Measurements from ENCODE around the gene DCDC2.
"Not testable (repeated sequence)": the region's sequence is repeated elsewhere in the genome, so short reads cannot be mapped to it uniquely, and the experiment has no call there.

The DCDC2 gene

DNA sequence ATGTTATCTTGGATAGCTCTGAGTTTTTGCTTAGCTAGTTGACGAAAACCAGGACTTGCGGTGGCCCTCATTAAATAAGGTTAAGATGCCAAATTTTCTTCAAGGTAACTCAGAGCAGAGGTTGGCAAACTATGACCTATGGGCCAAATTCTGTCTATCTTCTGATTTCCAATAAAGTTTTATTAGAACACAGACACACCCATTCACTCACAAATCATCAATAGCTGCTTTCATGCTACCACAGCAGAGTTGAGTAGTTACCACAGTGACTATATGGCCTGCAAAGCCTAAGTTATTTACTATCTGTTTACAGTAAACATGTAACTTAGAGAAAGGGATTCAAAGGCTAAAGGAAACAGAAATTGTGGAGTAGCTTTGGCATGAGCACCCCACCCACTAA lies 23.6 kb downstream of the DCDC2 start:
- no peak for DNase-seq
- intact Hi-C loops (cut with DNase I), result no loop called here

DNA sequence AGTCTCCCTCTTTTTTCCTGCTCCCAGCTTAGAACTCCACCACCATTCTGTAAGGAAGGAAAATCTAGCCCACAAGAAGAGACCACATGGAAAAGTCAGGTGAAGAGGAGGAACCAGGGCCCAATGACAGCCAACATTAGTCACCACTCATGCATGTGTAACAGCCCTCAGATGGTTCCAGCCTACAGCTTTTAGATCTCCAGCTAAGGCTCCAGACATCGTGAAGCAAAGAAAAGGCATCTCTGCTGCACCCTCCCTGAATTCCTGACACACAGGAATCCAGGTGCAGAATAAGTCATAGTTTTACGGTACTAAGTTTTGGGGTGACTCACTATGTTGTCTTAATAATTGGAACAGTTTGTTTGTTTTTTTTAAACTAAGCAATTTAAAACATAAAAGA lies 25.5 kb downstream of the DCDC2 start:
- DNase-seq, result peak in 1 of 42 donors; percentile 14
- intact Hi-C loops (cut with DNase I), result no loop called here

DNA sequence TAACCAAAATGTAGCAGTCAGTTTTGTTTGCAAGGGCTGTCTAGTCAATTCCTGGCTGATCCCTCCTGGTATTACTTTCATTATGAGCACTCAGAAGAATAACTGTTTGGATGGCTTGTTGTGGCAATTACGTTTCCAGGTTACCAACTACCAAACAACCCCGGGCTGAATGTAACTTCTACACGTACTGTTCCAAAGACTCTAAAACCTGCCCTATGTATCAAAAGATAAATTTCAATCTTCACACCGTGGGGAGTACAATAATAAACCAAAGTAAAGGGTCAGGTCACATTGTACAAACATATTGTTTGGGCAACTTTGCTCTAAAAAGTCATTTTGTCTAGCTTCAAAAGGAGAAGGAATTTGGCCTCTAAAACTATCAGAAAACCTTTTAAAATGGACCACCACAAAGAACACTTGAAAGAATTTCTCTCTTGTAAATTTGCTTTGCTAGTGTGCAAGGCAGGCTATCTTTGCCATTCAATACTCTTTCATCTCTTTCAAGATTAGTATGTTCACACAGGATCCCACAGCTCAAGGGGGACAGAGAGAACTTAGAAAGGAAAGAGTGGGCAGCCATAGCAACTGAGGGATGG lies 27.6 kb downstream of the DCDC2 start:
- intact Hi-C loops (cut with DNase I), result no loop called here
- DNase-seq, result no peak

DNA sequence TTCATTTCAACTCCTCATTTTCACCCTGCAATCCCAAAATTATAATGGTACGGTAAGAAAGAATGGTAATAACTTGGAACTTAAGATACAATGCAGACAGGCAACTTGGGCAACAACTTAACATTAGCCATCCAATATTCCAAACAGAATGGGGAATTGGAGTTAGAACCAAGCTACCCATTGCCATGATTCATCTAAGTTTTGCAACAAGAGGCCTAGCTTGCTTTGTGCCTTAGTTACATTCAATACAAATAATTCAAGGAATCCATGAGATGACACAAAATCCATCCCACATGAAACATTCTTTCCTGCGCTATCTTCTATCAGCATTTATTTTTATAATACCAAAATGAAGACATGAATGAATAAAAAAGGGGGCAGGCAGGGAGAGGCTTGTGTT lies 28.4 kb downstream of the DCDC2 start:
- no peak for DNase-seq
- intact Hi-C loops (cut with DNase I), result no loop called here

DNA sequence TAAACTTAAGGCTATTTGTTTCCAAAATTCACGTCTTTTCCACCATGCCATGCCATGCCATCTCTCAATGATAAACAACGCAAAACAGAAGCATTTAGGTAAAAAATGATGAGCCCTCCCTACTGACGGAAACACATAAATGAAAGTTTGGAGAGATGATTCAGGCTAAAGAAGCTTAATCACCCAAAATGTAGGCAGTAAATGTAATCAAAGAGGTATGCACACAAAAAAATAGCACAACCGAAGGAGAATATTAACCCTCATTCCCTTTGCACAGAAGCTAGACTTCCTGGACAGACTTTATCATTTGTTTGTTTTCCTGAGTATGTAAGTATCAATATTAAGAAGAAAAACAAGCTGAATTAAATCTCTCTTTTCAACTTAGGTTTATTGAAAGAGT lies 28.8 kb downstream of the DCDC2 start:
- DNase-seq, result no peak
- intact Hi-C loops (cut with DNase I), result no loop called here

DNA sequence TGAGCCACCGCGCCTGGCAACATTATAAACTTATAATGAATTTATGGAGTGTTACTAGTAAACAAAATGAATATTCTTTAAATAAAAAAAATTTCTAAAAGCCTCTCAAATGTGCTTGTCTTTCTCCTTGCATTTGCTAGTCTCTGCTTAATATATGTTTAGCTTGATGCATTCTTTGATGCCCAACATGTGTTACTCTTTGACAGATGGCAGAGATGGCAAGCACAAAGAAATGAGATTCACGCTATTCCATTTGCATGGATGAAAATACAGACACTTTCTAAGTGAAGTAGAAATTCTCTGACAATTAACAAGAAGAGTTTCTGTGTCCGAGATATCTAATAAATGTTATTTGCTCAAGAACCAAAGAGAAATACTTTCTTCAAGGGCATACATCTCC lies 30.1 kb downstream of the DCDC2 start:
- no peak for DNase-seq
- intact Hi-C loops (cut with DNase I), result no loop called here

DNA sequence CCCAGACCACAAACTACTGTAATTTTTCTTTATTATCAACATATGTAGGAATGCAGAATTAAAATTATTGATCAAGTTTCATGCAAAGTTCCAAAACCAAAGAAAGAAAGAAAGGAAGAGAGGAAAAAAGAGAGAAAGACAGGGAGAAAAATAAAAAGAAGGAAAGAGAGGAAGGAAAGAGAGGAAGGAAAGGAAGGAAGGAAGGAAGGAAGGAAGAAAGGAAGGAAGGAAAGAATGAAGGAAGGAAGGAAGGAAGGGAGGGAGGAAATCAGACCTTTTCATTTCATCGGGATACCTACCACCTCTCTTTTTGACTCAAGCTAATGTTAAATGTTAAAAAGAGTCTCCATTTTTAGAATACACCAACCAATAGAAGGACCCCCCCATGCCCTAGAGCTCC lies 31.9 kb downstream of the DCDC2 start:
- DNase-seq, result no peak
- intact Hi-C loops (cut with DNase I), result no loop called here

DNA sequence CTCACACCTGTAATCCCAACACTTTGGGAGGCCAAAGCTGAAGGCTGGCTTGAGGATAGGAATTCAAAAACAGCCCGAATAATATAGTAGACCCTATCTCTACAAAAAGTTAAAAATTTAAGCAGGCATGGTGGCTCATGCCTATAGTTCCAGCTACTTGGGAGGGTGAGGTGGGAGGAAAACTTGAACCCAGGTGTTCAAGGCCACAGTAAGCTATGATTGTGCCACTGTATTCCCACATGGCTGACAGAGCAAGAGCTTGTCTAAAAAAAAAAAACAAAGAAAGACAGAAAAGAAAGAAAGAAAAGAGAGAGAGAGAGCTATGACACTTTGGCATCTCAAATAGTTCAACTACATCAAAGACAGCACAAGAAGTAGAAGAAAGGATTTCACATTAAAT lies 33.2 kb downstream of the DCDC2 start:
- DNase-seq, result no peak
- intact Hi-C loops (cut with DNase I), result no loop called here

DNA sequence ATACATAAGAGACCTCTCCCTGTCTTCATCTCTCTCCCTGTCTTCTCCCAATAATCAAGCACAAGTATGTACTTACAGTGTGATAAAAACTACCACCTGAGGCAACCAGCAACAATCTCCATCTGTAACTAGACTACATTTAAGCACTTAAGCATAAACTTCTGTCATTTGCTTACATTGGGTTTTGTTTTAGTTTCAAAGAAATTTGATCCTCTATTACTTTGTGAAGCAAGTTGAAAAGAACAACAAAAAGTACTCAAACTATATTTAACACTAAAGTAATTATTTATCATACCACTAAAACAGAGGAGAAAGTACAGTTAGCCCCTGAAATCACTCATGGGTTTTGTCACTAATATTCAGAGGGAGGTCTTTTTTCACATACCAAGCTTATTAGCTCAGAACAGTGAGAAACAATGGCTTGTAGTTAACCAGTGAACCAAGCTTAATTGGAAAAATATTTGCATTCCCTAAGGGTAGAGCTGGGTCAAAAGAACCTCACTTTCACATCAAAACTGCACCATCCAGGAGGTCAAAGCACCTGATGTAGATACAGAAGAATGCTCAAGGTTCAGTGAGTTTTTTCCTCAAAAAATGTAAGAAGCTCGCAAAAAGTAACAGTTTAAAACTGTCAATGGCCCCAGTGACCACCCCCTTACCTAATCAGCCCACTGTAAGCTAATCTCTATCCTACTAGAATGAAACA lies 34.1 kb downstream of the DCDC2 start:
- intact Hi-C loops (cut with DNase I), result no loop called here

DNA sequence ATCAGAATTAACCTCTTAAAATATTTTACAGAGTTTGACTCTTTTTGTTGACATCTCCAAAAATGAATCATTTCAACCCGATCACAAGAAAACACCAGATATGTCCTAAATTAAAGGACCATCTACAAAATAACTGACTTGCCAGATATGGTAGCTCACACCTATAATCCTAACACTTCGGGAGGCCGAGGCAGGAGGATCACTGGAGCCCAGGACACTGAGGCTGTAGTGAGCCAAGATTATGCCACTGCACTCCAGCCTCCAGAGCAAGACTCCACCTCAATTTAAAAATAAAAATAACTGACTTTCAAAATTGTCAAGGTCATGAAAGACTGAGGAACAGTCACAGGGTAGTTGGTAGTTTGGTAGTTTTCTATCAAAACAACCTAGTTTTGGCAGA lies 34.9 kb downstream of the DCDC2 start:
- DNase-seq, result no peak
- intact Hi-C loops (cut with DNase I), result no loop called here

More for the DNA sequence above, 34.1 kb downstream of the DCDC2 start:
- DNase-seq, result no peak

DNA sequence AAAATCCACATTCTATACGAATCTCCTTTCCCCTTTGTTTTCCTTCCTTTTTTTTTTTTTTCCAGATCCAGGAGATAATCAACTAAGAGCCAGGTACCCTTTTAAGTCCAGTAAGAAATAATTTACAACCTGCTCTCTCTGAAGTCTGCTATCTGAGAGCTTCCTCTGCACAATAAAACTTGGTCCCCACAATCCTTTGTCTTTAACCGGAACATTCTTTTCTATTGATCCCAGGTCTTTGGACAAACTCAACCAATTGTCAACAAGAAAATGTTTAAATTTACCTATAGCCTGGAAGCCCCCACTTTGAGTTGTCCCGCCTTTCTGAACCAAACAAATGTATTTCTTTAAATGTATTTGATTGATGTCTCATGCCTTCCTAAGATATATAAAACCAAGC lies 35.4 kb downstream of the DCDC2 start:
- DNase-seq; intact Hi-C loops (cut with DNase I): not testable (repeated sequence)

DNA sequence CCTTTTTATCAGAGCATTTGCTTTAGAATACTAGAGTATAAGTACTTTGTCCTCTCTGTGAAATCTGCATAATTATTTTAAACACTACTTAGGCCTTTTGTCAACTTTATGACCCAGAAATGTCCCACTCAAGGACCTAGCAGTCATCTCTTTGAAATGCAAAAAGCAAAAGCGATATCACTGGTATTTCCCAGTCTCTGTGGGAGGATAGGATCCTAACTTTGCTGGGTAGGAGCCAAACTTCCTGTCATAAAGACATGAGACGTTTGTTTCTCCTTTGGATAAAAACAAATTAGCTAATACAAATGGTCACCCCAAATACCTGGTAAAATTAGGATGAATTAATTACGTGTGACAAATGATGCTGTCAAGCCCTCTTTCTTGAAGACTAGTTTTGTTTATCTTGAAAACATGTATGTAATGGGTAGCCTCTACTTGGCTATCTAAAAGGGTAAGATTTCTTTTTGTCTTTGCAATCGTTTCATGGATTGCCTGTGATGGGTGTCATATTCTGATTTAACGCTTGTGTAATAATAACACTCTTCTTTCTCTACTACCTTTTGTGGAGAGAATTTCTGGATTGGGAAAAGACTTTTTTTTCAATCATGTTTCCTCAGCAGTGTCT lies 36.2 kb downstream of the DCDC2 start:
- DNase-seq, result no peak
- intact Hi-C loops (cut with DNase I), result no loop called here

DNA sequence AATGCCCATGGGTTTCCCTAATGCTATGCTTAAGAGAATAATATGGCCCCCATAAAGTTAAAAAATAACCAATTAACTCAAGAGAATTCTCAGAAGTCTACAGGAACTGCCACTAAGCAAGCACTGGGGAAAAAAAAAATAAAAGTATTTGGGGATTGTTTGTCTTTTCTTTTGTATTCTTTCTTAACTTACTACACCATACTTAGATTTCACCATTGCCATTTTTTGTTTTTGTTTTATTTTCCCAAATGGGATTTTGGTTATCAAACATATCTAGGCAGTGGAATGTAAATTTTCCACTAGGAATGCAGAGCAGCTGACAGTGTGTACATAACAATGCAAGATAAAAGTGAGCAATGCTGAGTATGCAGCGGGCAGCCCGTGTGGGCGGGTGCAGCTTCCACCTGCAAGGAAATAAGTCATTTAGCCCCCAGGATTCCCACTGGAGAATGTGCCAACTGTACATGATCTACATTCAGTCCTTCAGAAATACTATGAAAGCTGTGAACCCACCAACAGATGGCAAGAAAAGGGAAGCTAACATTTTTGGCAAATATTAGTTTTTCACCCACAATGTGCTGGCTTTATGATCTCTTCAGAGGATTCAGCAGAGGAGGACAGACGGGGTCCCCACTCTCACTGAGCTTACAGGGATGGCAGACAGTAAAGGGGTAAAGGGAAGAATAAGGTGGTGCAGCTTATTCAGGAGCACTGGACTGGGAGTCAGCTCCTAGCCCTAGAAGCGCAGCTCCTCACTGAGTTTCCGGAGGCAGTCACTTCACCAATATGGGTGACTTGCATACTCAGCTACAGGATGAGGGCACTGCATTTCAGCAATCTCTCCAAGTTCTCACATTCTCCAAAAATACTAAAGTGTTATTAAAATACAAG lies 44.4 kb downstream of the DCDC2 start:
- no peak for DNase-seq
- intact Hi-C loops (cut with DNase I), result no loop called here

DNA sequence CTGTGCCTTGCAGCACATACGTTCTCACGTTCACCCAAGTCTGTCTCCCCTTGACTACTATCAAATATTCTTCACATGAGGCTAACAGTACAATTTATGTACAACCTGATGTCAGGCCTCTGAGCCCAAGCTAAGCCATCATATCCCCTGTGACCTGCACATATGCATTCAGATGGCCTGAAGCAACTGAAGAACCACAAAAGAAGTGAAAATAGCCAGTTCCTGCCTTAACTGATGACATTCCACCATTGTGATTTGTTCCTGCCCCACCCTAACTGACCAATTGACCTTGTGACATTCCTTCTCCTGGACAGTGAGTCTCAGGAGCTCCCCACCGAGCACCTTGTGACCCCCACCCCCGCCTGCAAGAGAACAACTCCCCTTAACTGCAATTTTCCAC lies 46.1 kb downstream of the DCDC2 start:
- DNase-seq; intact Hi-C loops (cut with DNase I): not testable (repeated sequence)

DNA sequence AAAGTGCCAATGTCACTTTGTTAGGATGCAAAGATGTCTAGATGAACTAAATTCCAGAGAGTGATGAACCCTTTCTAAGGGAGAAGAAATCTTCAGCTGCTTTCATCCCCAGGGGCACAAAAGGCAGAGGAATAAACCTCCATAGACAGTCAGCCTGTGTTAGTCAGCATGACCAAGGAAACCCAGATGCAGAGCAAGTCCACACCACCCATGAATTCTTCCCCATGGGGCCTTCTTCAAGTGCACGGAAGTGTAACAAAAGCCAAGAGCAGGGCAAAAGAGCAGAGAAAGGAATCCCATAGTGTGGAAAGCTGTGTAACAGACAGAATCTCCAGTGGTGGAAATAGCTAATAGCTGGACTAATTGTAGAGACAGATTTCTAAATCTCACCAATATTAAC lies 50.0 kb downstream of the DCDC2 start:
- intact Hi-C loops (cut with DNase I), result no loop called here
- DNase-seq, result no peak

DNA sequence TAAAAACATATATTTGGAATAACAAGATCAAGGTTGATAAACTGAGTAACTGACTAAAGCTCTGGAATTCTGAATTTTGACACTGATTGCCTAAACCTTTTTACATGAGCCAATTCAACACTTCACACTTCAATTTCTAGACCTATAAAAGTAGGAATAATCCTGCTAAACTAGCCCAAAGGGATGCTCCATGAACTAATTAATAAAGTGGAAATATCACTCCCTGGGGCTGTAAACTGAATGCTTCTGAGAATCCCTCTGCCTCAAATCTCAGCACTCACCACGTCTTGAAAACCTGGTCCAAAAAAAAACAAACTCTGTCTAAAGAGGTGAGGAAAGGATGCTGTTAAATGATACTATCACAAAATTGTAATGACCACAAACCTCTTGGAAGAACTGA lies 50.9 kb downstream of the DCDC2 start:
- DNase-seq, result no peak
- intact Hi-C loops (cut with DNase I), result no loop called here

DNA sequence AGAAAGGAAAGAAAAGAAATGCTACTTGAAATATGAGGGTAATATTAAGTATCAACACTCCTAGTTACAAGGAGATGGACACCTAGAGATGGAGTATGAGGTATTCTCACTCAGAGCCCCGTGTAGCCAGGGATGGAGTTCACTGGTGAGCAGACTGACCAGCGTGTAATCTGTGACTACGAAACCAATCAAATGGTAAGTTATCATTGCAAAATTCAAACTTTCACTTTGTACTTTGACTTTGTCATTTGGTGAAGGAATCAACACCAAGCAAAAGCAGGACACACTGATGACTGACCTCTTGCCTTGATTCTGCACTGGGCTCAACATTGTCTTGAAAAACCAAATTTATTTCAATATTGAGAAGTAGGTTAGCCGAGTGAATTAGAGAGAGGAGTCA lies 51.8 kb downstream of the DCDC2 start:
- DNase-seq, result no peak
- intact Hi-C loops (cut with DNase I), result no loop called here

DNA sequence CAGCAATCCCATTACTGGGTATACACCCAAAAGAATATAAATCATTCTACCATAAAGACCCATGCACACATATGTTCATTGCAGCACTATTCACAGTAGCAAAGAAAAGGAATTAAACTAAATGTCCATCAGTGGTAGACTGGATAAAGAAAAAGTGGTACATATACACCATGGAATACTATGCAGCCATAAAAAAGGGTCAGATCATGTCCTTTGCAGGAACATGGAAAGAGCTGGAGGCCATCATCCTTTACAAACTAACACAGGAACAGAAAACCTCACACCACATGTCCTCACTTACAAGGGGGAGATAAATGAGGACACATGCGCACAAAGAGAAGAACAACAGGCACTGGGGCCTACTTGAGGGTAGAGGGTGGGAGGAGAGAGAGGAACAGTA lies 60.9 kb downstream of the DCDC2 start:
- no peak for DNase-seq
- intact Hi-C loops (cut with DNase I), result no loop called here

DNA sequence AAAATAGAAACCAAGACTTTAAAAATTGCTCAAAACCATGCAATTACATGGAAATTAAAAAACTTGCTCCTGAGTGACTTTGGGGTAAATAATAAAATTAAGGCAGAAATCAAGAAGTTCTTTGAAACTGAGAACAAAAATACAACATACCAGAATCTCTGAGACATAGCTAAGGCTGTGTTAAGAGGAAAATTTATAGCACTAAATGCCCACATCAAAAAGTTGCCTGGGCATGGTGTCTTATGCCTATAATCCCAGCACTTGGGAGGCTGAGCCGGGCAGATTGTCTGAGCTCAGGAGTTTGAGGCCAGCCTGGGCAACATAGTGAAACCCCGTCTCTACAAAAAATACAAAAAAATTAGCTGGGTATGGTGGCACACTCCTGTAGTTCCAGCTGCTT lies 64.0 kb downstream of the DCDC2 start:
- DNase-seq; intact Hi-C loops (cut with DNase I): not testable (repeated sequence)

DNA sequence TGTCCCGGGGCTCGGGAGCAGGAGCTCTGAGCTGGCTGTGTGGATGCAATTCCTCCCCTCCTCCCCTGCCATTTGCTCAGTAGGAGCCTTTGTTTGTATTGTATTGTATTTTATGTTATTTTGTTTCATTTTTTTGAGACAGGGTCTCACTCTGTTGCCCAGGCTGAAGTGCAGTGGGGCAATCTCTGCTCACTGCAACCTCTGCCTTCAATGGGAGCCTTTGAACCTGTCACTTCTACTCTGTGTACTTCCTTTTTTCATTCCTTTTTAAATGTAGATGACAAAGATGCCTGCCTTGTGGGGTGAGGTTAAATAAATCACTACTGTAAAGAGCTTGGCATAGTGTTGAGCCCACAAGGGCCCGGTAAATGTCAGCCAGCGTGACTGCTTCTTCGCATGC lies 70.6 kb downstream of the DCDC2 start:
- intact Hi-C loops (cut with DNase I), result loop anchor here (10.0 kb wide), 1 partner anchor 108 kb away; no protein-coding TSS in a partner anchor
- no peak for DNase-seq

Data from head of caudate nucleus (tissue), 42 donors.